ENCODE data around the gene C4orf17. TPM values are rescaled to one million over a fixed set of nuclear protein-coding genes. Genes with fewer than 3 reads are reported as not detected.

The C4orf17 gene
- total RNA-seq, 1 donor from 2014 or later: not detected

Other genes with a start within 250 kb of the C4orf17 start
- gene ADH1A, start 220.0 kb upstream of the C4orf17 start, total RNA-seq: not detected in 2 replicates
- under 0.01 TPM in 2 replicates for gene ADH1B, start 189.6 kb upstream of the C4orf17 start, total RNA-seq
- gene ADH1C, start 158.3 kb upstream of the C4orf17 start, total RNA-seq: not detected in 2 replicates
- gene ADH7, start 75.7 kb upstream of the C4orf17 start, total RNA-seq: not detected in 2 replicates
- gene TRMT10A, start 53.0 kb downstream of the C4orf17 start, total RNA-seq: 4.8 and 5.0 TPM in 2 replicates
- not detected in 2 replicates for gene MTTP, start 63.8 kb downstream of the C4orf17 start, total RNA-seq
- gene C4orf54, start 146.8 kb downstream of the C4orf17 start, total RNA-seq: under 0.01 TPM in 1 of 2 replicates, not detected in the other